Uterus (tissue), 4 donors: ENCODE results near the gene ZBP1. TPM values are rescaled to one million over a fixed set of nuclear protein-coding genes. Genes with fewer than 3 reads are reported as not detected.

Source experiments
- DNase-seq, 2 donors: peaks; one replicate each; pipeline ENCODE4 v3.0.0-alpha.2; 2019 to 2020
- H3K27ac ChIP-seq, 2 donors: fragments of 200-600 bp; sonication (generic); 1 replicate in 1 of 2; 2 replicates in 1 of 2; pipeline ENCODE4 v1.5.1; 2016 to 2018
- H3K27me3 ChIP-seq, 2 donors: fragments of 200-600 bp; sonication (generic); one replicate each; pipeline ENCODE4 v1.5.1; 2018 to 2019; ENCODE audit warnings: control low read depth in 1 of 2
- H3K36me3 ChIP-seq, 2 donors: fragments of 200-600 bp; sonication (generic); one replicate each; pipeline ENCODE4 v1.5.1; 2019; ENCODE audit warnings: control low read depth in 1 of 2
- H3K4me1 ChIP-seq, 2 donors: fragments of 200-600 bp; sonication (generic); one replicate each; pipeline ENCODE4 v1.5.1; 2018 to 2019; ENCODE audit warnings: control low read depth in 1 of 2
- H3K4me3 ChIP-seq, 2 donors: fragments of 200-600 bp; sonication (generic); 1 replicate in 1 of 2; 2 replicates in 1 of 2; pipeline ENCODE4 v1.5.1; 2018 to 2019; ENCODE audit warnings: mild to moderate bottlenecking in 1 of 2
- H3K9me3 ChIP-seq, 2 donors: fragments of 200-600 bp; sonication (generic); one replicate each; pipeline ENCODE4 v1.5.1; 2019; ENCODE audit warnings: control low read depth in 1 of 2
- CTCF ChIP-seq, 4 experiments: fragments of 200-600 bp in 2 of 4; fragments of 450-650 bp in 2 of 4; sonication (generic) in 2 of 4; IDR thresholded peaks; one replicate each; pipeline ENCODE4 v1.5.1; 2016 to 2019; ENCODE audit warnings: antibody characterized with exemption in 4 of 4, mild to moderate bottlenecking in 2 of 4, moderate library complexity in 1 of 4
- POLR2A ChIP-seq, 2 donors: fragments of 450-650 bp; IDR thresholded peaks; one replicate each; pipeline ENCODE4 v1.6.1; 2016; ENCODE audit warnings: antibody characterized with exemption in 2 of 2, mild to moderate bottlenecking in 1 of 2, moderate library complexity in 1 of 2
- intact Hi-C: fragments of 100-400 bp; cut with DNase I; formaldehyde crosslinking; loops from one replicate; pipeline ENCODE4 v1.15.1; 2023; ENCODE audit warnings: low total_unique reads
- total RNA-seq, 4 donors: library from RNA; depleted of rRNA in 3 of 4; stranded (reverse); fragments of >200 nt in 3 of 4; gene quantifications; one replicate each; pipeline versions ENCODE4 v1.1.0 to v1.2.4, GENCODE V29; 2014 to 2023
- donor health status: DM: yes; HTN: yes; CAD: no.

Gene ZBP1
- total RNA-seq, 4 donors from 2014 or later, result 0.46 TPM; not detected in 3

GRCh38 chr20:57657535-57658446, 37.6 kb upstream of the ZBP1 start:
- intact Hi-C loops, result no loop called here

GRCh38 chr20:57656821-57657534, 36.8 kb upstream of the ZBP1 start:
- peak; percentile 12 to 15 for DNase-seq
- TF ChIP-seq POLR2A (IDR thresholded peaks at IDR 0.05), result no peak
- TF ChIP-seq CTCF (IDR thresholded peaks at IDR 0.05), result no peak
- Histone ChIP-seq H3K4me3 (no peak overlapping the region), H3K27me3 (no peaks in the 10 kb centered on the region), H3K27ac (peak overlapping the region in 1 of 2 donors; percentile 37), H3K9me3 (no peaks in the 10 kb centered on the region), H3K4me1 (peaks cover 0 to 5% of the 10 kb centered on the region in 2 donors), H3K36me3 (no peaks in the 10 kb centered on the region)
- intact Hi-C loops, result no loop called here

More at GRCh38 chr20:57657535-57658446, 37.6 kb upstream of the ZBP1 start:
- no peaks in the 10 kb centered on the region for H3K36me3 ChIP-seq
- DNase-seq, result peak; percentile 28 to 32
- H3K4me1 ChIP-seq, result peaks cover 0 to 5% of the 10 kb centered on the region in 2 donors
- H3K9me3 ChIP-seq, result no peaks in the 10 kb centered on the region
- TF ChIP-seq CTCF (IDR thresholded peaks at IDR 0.05) (no peak), POLR2A (IDR thresholded peaks at IDR 0.05) (no peak)
- peak overlapping the region; percentile 16 to 37 for H3K27ac ChIP-seq
- H3K4me3 ChIP-seq, result no peak overlapping the region
- no peaks in the 10 kb centered on the region for H3K27me3 ChIP-seq

- peak; percentile 14 for DNase-seq
- Histone ChIP-seq H3K4me3 (no peak overlapping the region), H3K36me3 (no peaks in the 10 kb centered on the region), H3K27me3 (no peaks in the 10 kb centered on the region), H3K9me3 (no peaks in the 10 kb centered on the region), H3K27ac (peak overlapping the region in 1 of 2 donors; percentile 19), H3K4me1 (peaks cover 0 to 4% of the 10 kb centered on the region in 2 donors)
- TF ChIP-seq POLR2A (IDR thresholded peaks at IDR 0.05), result no peak
- TF ChIP-seq CTCF (IDR thresholded peaks at IDR 0.05), result no peak
- intact Hi-C loops, result no loop called here
These were observed 36.1 kb upstream of the ZBP1 start for GRCh38 chr20:57656252-57656820.

- intact Hi-C loops, result no loop called here
- Histone ChIP-seq H3K36me3 (no peaks in the 10 kb centered on the region), H3K4me1 (no peaks in the 10 kb centered on the region)
These were observed 35.6 kb upstream of the ZBP1 start for GRCh38 chr20:57655809-57656155.

More at GRCh38 chr20:57655809-57656155, 35.6 kb upstream of the ZBP1 start:
- Histone ChIP-seq H3K4me3 (no peak overlapping the region), H3K27me3 (no peaks in the 10 kb centered on the region), H3K27ac (peak overlapping the region in 1 of 2 donors; percentile 18), H3K9me3 (no peaks in the 10 kb centered on the region)
- peak in 1 of 2 donors; percentile 7 for DNase-seq
- TF ChIP-seq POLR2A (IDR thresholded peaks at IDR 0.05) (no peak), CTCF (IDR thresholded peaks at IDR 0.05) (no peak)
